Measurements from ENCODE around the gene NSMF. TPM values are rescaled to one million over a fixed set of nuclear protein-coding genes. Genes with fewer than 3 reads are reported as not detected.

NSMF gene
- total and polyA plus RNA-seq, 2 donors (not counting 3 experiments of a cell fraction or from before 2014, with no cell fraction given) = 43.3 to 53.7 TPM

DNA sequence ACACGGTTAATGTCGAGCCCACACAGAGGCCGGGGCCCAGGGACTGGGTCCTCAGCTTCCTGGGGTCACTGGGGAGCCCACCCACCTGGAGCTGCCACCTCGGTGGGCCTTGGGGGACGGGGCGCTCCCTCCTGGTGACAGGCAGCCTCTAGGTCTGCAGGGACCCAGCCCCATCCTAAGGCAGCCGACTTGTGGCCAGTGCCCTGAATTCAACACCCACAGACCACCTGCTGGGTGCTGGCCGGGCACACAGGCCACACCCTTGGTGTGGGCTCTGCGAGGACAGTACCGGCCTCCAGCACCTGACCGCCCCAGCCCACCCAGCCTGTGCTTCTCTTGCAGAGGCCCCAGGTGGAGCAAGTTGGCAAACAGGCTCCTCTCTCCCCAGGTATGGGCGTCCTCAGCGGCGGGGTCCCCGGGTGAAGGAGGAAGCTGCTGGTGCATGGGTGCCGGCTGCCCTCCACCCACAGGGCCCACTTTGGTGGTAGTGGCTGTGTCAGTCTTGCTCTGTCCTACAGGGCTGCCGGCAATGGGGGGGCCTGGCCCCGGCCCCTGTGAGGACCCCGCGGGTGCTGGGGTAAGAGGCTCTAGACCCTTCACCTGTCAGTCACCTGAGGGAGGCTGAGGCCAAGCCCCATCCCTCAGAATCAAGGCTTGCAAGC is 26.3 kb downstream of the NSMF start:
- intact Hi-C loops (cut with micrococcal nuclease) = no loop called here
- Histone ChIP-seq H3K4me1 (ENCODE audit: control insufficient read depth, extremely low read depth, insufficient read depth, low read length) (no peaks in the 10 kb centered on the region), H3K36me3 (ENCODE audit: control insufficient read depth in 2 of 2, extremely low read depth in 1 of 2, insufficient read depth in 2 of 2, low read length in 2 of 2) (no peaks in the 10 kb centered on the region), H3K79me2 (ENCODE audit: control insufficient read depth, insufficient read depth, low read length) (no peaks in the 10 kb centered on the region), H3K9me1 (replicated peaks; ENCODE audit: control insufficient read depth, extremely low read depth, insufficient read depth, low read length) (no peaks in the 10 kb centered on the region), H2AFZ (ENCODE audit: low read depth, low read length) (no peak overlapping the region), H3K27ac (ENCODE audit: insufficient read depth, low read depth, low read length) (no peak overlapping the region), H3K9ac (replicated peaks; ENCODE audit: extremely low read depth, insufficient read depth, low read length) (no peak overlapping the region), H3K27me3 (ENCODE audit: control insufficient read depth in 2 of 2, insufficient read depth in 2 of 2, low read length in 2 of 2) (no peaks in the 10 kb centered on the region), H3K9me3 (replicated peaks; ENCODE audit: control insufficient read depth, insufficient read depth, low read length) (no peaks in the 10 kb centered on the region), H3K4me2 (ENCODE audit: insufficient read depth, low read length) (no peak overlapping the region), H4K20me1 (replicated peaks; ENCODE audit: control insufficient read depth, extremely low read depth, insufficient read depth, low read length) (no peaks in the 10 kb centered on the region), H3K4me3 (replicated peaks in 1 of 3; ENCODE audit: insufficient read depth in 1 of 3, low read depth in 1 of 3, low read length in 3 of 3) (no peak overlapping the region)
- no TSS peak for BruUV-seq (replicated peaks)
- FAIRE-seq (no peak), DNase-seq (ENCODE audit: low read depth, low spot score) (no peak)
- ChIA-PET POLR2A (no interaction called here), CTCF (interaction anchor here (1.6 to 4.5 kb wide), 2 partner anchors 9 to 10 kb away, joined by 3 to 28 read pairs; partner anchors contain the start of genes EXD3 and NOXA1)
- dilution Hi-C loops (cut with MboI; ENCODE audit: extremely low pct_ligation_motif_present, low sequenced_read_pairs) = no loop called here
- TF ChIP-seq MYC (IDR thresholded peaks at IDR 0.05; ENCODE audit: low read depth, low read length) = no peak
- TF ChIP-seq, protein P1, sequence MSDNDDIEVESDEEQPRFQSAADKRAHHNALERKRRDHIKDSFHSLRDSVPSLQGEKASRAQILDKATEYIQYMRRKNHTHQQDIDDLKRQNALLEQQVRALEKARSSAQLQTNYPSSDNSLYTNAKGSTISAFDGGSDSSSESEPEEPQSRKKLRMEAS (IDR thresholded peaks at IDR 0.05; ENCODE audit: insufficient read depth, insufficient read length) = no peak
- no peak for TF ChIP-seq JUN (IDR thresholded peaks at IDR 0.05; ENCODE audit: borderline replicate concordance, insufficient read depth, insufficient read length, low read depth)
- no peak for TF ChIP-seq GATA2 (IDR thresholded peaks at IDR 0.05; ENCODE audit: insufficient read depth, insufficient read length, low read depth, low read length)
- no peak for TF ChIP-seq CTCF (IDR thresholded peaks at IDR 0.05; ENCODE audit: extremely low read depth in 1 of 2, insufficient read depth in 1 of 2, low read depth in 1 of 2, low read length in 2 of 2)
- TF ChIP-seq FOS (IDR thresholded peaks at IDR 0.05; ENCODE audit: borderline replicate concordance, insufficient read depth, low read length) = no peak
- no peak for TF ChIP-seq EZH2 (IDR thresholded peaks at IDR 0.05; ENCODE audit: borderline replicate concordance, low read depth, low read length, severe bottlenecking)
- no peak for TF ChIP-seq POLR2AphosphoS5 (IDR thresholded peaks at IDR 0.05; ENCODE audit: insufficient read depth, low read depth, low read length)
- no peak for TF ChIP-seq POLR2A (IDR thresholded peaks at IDR 0.05; ENCODE audit: low read depth, low read length)
